AG10803 (cell line): ENCODE measurements around the gene VDAC2.
"Not testable (repeated sequence)": the region's sequence is repeated elsewhere in the genome, so short reads cannot be mapped to it uniquely, and the experiment has no call there.

ENCODE experiments used
- DNase-seq: peaks from one replicate; pipeline ENCODE4 v3.0.0; 2010; ENCODE audit warnings: low read depth
- H3K4me3 ChIP-seq: 2 replicates; pipeline ENCODE4 v1.5.1; 2011; ENCODE audit warnings: mild to moderate bottlenecking, low read length, control low read depth
- CTCF ChIP-seq: conservative IDR thresholded peaks from 2 replicates; pipeline ENCODE4 v1.5.1; 2011; ENCODE audit warnings: mild to moderate bottlenecking, low read length, control low read depth, inconsistent platforms

Gene VDAC2

GRCh38 chr10:75189266-75190096, 21.1 kb upstream of the VDAC2 start:
- DNase-seq: no peak
- TF ChIP-seq CTCF: no peak
- no peak overlapping the region for H3K4me3 ChIP-seq

- TF ChIP-seq CTCF: peak; percentile 38
- peak; percentile 93 for DNase-seq
- H3K4me3 ChIP-seq: 0 out of 2 replicates have a peak overlapping the region, but pooled peaks have one; percentile 6
These were observed 18.6 kb upstream of the VDAC2 start for GRCh38 chr10:75191821-75192568.

GRCh38 chr10:75194625-75195024, 16.0 kb upstream of the VDAC2 start:
- H3K4me3 ChIP-seq, DNase-seq: not testable (repeated sequence)

- peak; percentile 73 for DNase-seq
- no peak overlapping the region for H3K4me3 ChIP-seq
- no peak for TF ChIP-seq CTCF
These were observed 15.4 kb upstream of the VDAC2 start for GRCh38 chr10:75195035-75195763.

GRCh38 chr10:75197066-75197465, 13.5 kb upstream of the VDAC2 start:
- no peak for TF ChIP-seq CTCF
- no peak for DNase-seq
- H3K4me3 ChIP-seq: no peak overlapping the region

GRCh38 chr10:75197906-75198305, 12.7 kb upstream of the VDAC2 start:
- TF ChIP-seq CTCF: no peak
- DNase-seq: no peak
- H3K4me3 ChIP-seq: no peak overlapping the region

- not testable (repeated sequence) for H3K4me3 ChIP-seq, DNase-seq
These were observed 10.6 kb upstream of the VDAC2 start for GRCh38 chr10:75199949-75200348.
